Measurements from ENCODE around the gene EIF4E.
"Not testable (repeated sequence)": the region's sequence is repeated elsewhere in the genome, so short reads cannot be mapped to it uniquely, and the experiment has no call there.

EIF4E gene

DNA sequence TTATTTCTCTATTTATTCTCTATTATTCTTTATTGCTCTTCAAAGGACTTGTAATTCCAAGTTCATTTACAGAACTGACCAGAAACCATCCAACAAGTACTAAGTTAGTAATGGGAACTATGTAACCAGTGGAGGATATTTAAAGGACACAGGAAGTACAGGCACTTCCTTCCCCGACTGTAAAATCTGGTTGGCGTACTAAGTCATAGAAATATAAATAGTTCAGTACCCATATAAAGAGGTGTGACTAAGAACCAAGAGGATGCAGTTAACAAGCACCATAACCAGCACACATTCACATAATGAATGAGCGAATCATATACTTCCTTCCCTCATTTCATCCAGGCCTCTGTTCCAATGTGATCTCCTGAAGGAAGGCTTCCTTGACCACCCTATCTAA lies 3.6 kb upstream of the EIF4E start:
- no peak for DNase-seq (ENCODE audit: low read depth)

GRCh38 chr4:98930311-98930865 lies 1.5 kb upstream of the EIF4E start:
- no peak for DNase-seq (ENCODE audit: low read depth)

GRCh38 chr4:98929341-98930267 lies 671 bp upstream of the EIF4E start:
- DNase-seq (ENCODE audit: low read depth) = peak; percentile 42

DNA sequence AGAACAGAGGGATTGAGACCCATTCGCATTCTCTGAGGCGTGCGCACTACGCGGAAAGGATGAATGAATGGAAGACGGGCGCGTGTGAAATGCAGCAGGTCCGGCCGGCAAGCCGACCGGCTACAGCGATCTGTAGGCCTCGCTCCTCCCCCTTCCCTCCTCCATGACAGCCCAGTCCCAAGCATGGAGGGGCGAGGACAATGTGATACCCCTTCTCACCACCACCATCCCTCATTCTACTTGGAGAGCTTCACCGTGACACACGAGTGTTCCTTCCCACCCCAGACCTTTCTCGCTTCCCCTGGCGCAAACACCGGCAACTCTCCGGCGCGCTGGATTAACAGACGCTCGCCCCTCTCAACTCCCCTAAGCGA lies 815 bp downstream of the EIF4E start:
- peak; percentile 56 for DNase-seq (ENCODE audit: low read depth)

- DNase-seq (ENCODE audit: low read depth) = not testable (repeated sequence)
These were observed 2.7 kb downstream of the EIF4E start for GRCh38 chr4:98926257-98926656.

DNA sequence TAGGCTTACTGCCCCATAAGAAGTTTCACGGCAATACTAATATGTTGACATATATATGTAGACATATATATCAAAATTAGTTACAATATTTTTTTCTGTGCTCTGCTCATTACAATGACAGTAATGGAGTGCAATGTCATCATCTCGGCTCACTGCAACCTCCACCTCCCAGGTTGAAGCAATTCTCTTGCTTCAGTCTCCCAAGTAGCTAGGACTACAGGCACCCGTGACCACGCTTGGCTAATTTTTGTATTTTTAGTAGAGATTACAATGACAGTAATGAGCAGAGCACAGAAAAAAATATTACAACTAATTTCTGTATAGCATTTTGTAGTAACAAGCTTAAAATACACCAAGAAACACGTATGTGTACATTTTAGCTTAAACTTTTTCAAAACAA lies 7.6 kb downstream of the EIF4E start:
- DNase-seq (ENCODE audit: low read depth) = no peak

DNA sequence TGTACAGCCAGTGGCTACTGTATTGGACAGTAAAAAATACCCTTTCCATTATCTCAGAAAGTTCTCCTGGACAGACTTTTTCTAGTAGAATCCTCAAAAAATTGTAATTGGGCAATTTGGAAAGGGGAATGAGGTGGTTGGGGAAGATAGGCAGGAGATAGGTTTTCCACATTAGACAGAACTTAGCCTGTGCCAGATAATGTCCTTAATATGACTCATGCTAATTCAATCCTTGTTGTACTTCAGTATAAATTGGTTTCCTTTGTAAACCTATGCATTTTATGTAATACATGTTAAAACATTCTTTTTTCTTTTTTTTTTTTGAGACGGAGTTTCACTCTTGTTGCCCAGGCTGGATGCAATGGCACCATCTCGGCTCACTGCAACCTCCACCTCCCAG lies 8.9 kb downstream of the EIF4E start:
- no peak for DNase-seq (ENCODE audit: low read depth)

DNA sequence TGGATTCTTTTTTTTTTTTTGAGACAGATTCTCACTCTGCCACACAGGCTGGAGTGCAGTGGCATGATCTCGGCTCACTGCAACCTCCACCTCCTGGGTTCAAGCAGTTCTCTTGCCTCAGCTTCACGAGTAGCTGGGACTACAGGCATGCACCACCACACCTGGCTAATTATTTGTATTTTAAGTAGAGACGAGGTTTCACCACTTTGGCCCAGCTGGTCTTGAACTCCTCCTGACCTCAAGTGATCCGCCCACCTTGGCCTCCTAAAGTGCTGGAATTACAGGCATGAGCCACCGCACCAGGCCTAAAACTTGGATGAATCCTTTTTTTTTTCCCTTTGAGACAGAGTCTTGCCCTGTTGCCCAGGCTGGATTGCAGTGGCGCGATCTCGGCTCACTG lies 18.2 kb downstream of the EIF4E start:
- DNase-seq (ENCODE audit: low read depth) = not testable (repeated sequence)

- DNase-seq (ENCODE audit: low read depth) = no peak
These were observed 19.1 kb downstream of the EIF4E start for GRCh38 chr4:98909646-98910401.

- DNase-seq (ENCODE audit: low read depth) = no peak
These were observed 20.1 kb downstream of the EIF4E start for GRCh38 chr4:98908703-98909262.

DNA sequence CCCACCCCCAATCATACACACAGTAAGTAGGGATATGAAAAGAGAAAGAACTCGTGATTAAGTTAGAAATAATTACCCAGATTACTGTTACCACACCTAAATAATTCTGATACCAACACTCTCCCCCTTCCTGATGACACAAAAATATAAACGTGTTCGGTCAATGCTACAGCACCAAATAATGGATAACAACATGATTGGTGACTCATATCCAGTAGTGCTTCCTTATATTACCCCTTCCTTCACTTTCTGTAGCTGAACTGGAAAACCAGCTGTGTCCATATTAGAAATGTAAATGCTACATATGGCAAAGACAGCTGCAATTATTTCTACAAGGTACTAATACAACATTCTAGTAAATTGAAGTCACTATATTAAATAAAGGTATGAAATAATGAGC lies 20.8 kb downstream of the EIF4E start:
- no peak for DNase-seq (ENCODE audit: low read depth)

DNA sequence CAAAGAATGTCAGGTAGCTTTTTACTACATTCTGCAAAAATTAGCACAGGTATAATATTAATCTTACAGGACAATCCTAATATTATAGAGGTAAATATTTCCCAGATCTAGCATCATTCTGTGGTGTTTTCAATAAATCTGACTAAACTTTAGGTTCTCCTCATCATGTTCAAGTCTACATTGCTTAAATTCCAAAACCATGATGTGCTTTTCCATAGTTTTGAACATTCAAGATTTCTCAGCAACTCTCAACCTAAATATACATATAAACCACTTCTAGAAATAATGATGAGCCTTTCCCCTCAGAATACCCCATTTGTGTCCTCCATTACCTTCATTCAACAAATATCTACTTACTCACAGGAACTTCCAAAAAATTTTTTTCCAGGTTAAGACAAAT lies 23.1 kb downstream of the EIF4E start:
- no peak for DNase-seq (ENCODE audit: low read depth)

GRCh38 chr4:98905297-98905696 lies 23.6 kb downstream of the EIF4E start:
- no peak for DNase-seq (ENCODE audit: low read depth)

DNA sequence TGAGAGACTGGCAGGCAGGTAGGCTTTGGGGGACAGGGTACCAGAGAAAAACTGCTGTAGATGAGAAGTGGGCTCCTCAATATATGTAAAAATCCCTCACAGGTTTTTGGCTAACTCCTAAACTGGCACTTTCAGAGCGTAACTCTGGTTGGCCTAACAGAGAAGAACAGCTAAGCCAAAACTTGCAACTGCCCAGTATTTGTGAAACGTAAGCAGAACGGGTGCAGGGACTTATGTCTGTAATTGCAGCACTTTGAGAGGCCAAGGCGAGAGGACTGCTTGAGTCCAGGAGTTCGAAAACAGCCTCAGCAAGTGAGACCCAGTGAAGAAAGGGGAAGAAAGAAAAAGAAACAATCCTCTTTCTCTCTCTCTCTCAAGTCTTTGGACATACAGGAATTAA lies 25.0 kb downstream of the EIF4E start:
- no peak for DNase-seq (ENCODE audit: low read depth)

DNA sequence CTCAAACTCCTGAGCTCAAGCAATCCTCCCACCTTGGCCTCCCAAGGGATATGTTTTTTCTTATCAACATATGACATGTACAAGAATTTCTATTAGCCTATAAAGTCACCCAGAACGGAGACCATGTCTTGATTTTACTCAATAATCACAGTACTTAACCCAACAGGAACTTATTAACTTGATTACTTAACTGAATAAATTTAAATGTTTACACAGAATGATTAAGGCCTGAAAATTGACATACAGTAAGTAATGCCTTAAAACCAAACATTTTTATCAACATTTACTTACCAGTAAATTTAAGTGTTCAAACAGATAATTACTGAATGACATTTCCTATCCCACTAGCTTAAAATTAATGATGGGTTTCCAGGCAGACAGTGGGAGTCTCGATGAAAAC lies 25.4 kb downstream of the EIF4E start:
- DNase-seq (ENCODE audit: low read depth) = no peak

DNA sequence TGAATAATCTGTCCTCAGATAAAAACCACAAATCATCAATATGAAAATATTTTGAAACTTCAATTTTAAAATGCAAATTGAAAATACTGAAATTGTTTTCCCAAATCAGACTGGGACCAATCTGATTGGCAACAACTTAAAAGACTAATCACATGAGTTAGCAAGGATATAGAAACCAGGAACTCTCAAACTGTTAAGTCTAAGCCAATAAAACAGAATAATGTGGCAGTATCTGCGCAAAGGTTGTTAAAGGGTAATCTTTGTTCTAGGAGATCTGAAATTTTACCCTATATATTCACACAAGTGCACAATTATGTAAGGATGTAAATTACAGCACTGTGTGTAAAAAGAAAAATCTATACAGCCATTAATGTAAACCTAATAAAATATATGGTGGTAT lies 29.7 kb downstream of the EIF4E start:
- no peak for DNase-seq (ENCODE audit: low read depth)

- no peak for DNase-seq (ENCODE audit: low read depth)
These were observed 37.2 kb downstream of the EIF4E start for GRCh38 chr4:98891478-98892337.

DNA sequence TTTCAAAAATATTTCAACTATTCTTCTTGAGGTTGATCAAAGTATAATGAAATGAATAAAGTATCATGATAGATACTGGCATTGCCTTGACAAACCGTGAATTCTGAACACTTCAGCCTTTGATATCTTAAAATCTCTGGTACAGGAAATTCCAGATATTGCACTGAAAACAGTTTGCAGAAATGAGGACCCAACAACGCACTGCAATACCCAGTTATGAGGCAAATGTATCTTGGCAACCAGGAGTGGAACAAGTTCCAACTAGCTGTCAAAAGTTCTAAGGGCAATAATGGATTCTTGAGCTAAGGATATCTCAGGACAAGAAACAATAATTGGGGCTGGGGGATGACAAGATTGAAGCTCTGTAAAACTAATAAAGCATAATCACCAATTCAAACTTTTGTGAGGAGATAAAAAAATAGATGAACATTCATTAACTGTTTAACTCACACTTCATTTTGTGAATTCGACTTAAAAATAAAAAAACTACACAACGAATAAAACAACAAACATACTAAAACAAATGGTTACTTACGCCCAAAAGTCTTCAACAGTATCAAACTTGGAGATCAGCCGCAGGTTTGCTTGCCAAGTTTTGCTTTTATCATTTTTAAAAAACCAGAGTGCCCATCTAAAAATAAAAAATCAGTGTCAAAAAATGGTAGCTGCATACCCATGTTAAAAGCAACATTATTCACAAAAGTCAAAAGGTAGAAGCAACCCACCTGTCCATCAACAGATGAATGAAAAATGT lies 38.1 kb downstream of the EIF4E start:
- no peak for DNase-seq (ENCODE audit: low read depth)

DNA sequence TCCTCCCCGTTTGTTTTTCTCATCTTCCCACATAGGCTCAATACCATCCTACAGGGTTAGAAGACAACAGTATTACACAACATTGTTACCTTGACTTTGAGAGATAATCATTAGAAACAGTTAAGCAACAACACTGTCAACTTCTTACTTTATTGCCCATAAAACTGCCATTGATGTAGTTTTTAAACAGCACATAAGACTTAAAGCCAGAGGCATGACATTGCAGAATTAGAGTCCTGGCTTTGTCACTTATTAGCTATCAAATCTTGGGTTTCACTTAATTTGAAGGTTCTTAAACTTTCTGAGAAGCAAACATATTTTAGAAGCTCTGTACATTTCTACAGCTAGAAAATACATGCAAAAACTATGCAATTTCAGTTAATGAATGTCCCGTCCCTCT lies 41.8 kb downstream of the EIF4E start:
- DNase-seq (ENCODE audit: low read depth) = no peak

GRCh38 chr4:98886382-98886781 lies 42.6 kb downstream of the EIF4E start:
- not testable (repeated sequence) for DNase-seq (ENCODE audit: low read depth)

DNA sequence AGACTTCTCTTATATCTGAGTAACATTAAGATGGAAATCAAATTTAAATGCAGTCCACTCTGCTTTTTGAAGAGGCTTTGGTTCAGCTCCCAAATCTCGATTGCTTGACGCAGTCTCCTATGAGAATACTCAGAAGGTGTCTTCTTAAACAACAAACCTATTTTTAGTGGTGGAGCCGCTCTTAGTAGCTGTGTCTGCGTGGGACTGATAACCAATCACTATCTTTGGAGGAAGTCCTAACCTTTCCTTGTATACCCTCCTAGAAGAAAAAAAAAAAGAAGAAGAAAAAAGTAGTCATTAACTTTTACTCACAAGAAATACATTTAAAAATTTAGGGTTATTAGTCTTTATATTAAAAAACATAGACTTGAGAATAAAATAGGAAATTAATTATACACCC lies 48.0 kb downstream of the EIF4E start:
- DNase-seq (ENCODE audit: low read depth) = not testable (repeated sequence)

Data from stimulated activated CD4-positive, alpha-beta T cell treated with anti-CD3 and anti-CD28 coated beads, Interleukin-2, amount 100 ng/mL, for 4 hours (primary cell).